Ammon's horn (tissue), 1 donor: Measurements from ENCODE around the gene SMIM7.
"Not testable (repeated sequence)": the region's sequence is repeated elsewhere in the genome, so short reads cannot be mapped to it uniquely, and the experiment has no call there.

Experiments used
- DNase-seq: peaks from one replicate; pipeline ENCODE4 v3.0.0-alpha.2; 2016; ENCODE audit warnings: low spot score

Gene SMIM7

GRCh38 chr19:16654627-16655026 lies 5.3 kb downstream of the SMIM7 start:
- DNase-seq = no peak

- no peak for DNase-seq
These were observed 5.8 kb downstream of the SMIM7 start for GRCh38 chr19:16654140-16654539.

GRCh38 chr19:16652854-16653253 lies 7.1 kb downstream of the SMIM7 start:
- DNase-seq = no peak

- DNase-seq = not testable (repeated sequence)
These were observed 8.3 kb downstream of the SMIM7 start for GRCh38 chr19:16651421-16652188.

GRCh38 chr19:16650821-16651220 lies 9.1 kb downstream of the SMIM7 start:
- no peak for DNase-seq

GRCh38 chr19:16649734-16650133 lies 10.2 kb downstream of the SMIM7 start:
- DNase-seq = no peak

- peak; percentile 90 for DNase-seq
These were observed 14.8 kb downstream of the SMIM7 start for GRCh38 chr19:16645140-16645539.

GRCh38 chr19:16641695-16642094 lies 18.2 kb downstream of the SMIM7 start:
- no peak for DNase-seq

- no peak for DNase-seq
These were observed 19.0 kb downstream of the SMIM7 start for GRCh38 chr19:16640951-16641350.

- no peak for DNase-seq
These were observed 21.3 kb downstream of the SMIM7 start for GRCh38 chr19:16638666-16639065.

GRCh38 chr19:16637535-16637934 lies 22.4 kb downstream of the SMIM7 start:
- DNase-seq = no peak

- DNase-seq = no peak
These were observed 28.5 kb downstream of the SMIM7 start for GRCh38 chr19:16631465-16631864.

GRCh38 chr19:16628984-16629691 lies 30.8 kb downstream of the SMIM7 start:
- DNase-seq = peak; percentile 12

GRCh38 chr19:16628183-16628983 lies 31.6 kb downstream of the SMIM7 start, which contains the start of gene MED26:
TSS of gene MED26 (minus strand) at chr19:16628204. CDS start at chr19:16627943, 261 bp downstream.
- DNase-seq = peak; percentile 94

GRCh38 chr19:16627928-16628182 lies 32.1 kb downstream of the SMIM7 start:
- DNase-seq = no peak

- DNase-seq = no peak
These were observed 32.6 kb downstream of the SMIM7 start for GRCh38 chr19:16627193-16627927.

GRCh38 chr19:16626796-16627192 lies 33.1 kb downstream of the SMIM7 start:
- no peak for DNase-seq

GRCh38 chr19:16625163-16625958 lies 34.6 kb downstream of the SMIM7 start:
- DNase-seq = no peak

GRCh38 chr19:16624236-16624635 lies 35.7 kb downstream of the SMIM7 start:
- no peak for DNase-seq

GRCh38 chr19:16623576-16623975 lies 36.4 kb downstream of the SMIM7 start:
- DNase-seq = no peak

GRCh38 chr19:16623066-16623465 lies 36.9 kb downstream of the SMIM7 start:
- no peak for DNase-seq
